Breast epithelium (tissue), 3 donors: ENCODE results near the gene SMIM14.

ENCODE experiments used
- POLR2A ChIP-seq: fragments of 450-650 bp; IDR thresholded peaks from one replicate; pipeline ENCODE4 v1.6.1; 2016; ENCODE audit warnings: antibody characterized with exemption, mild to moderate bottlenecking, moderate library complexity
- POLR2AphosphoS5 ChIP-seq, 3 donors: sonication (generic); formaldehyde crosslinking; IDR thresholded peaks; one replicate each; pipeline ENCODE4 v1.6.1; 2017; ENCODE audit warnings: antibody characterized with exemption in 3 of 3
- TF ChIP-seq, protein P1 (sequence below), 3 donors: fragments of 450-650 bp; IDR thresholded peaks; one replicate each; pipeline ENCODE4 v1.5.1; 2016 to 2017; ENCODE audit warnings: antibody characterized with exemption in 3 of 3, mild to moderate bottlenecking in 3 of 3, moderate library complexity in 3 of 3

DNA sequence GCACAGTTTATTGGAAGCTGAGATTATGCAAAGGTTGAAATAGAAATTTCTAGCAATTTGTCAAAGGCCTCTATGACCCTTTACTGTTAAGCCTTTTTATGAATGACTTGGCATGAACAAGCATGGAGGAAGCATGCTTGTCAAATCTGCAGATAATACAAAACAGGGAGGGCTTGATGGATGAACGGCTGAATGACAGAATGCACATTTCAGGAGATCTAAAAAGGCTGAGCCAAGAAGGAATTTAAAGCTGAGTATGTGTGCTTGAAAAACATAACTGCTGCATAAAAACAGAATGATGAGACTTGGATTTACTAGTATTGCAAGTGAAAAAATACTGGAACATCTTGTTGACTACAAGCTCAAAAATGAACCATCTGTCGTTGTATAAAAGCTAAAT is 30.2 kb upstream of the SMIM14 start:
- TF ChIP-seq, protein P1, sequence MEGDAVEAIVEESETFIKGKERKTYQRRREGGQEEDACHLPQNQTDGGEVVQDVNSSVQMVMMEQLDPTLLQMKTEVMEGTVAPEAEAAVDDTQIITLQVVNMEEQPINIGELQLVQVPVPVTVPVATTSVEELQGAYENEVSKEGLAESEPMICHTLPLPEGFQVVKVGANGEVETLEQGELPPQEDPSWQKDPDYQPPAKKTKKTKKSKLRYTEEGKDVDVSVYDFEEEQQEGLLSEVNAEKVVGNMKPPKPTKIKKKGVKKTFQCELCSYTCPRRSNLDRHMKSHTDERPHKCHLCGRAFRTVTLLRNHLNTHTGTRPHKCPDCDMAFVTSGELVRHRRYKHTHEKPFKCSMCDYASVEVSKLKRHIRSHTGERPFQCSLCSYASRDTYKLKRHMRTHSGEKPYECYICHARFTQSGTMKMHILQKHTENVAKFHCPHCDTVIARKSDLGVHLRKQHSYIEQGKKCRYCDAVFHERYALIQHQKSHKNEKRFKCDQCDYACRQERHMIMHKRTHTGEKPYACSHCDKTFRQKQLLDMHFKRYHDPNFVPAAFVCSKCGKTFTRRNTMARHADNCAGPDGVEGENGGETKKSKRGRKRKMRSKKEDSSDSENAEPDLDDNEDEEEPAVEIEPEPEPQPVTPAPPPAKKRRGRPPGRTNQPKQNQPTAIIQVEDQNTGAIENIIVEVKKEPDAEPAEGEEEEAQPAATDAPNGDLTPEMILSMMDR (IDR thresholded peaks at IDR 0.05): no peak
- TF ChIP-seq POLR2A (no peak), POLR2AphosphoS5 (IDR thresholded peaks at IDR 0.05) (no peak)
